HFF-Myc (cell line): Measurements from ENCODE around the gene PARP15.

Experiments used
- DNase-seq: peaks from one replicate; pipeline ENCODE4 v3.0.0-alpha.2; 2011; ENCODE audit warnings: low read depth; ENCODE audit errors: extremely low read depth
- H3K4me3 ChIP-seq: replicated peaks from 2 replicates; pipeline ENCODE4 v1.5.1; 2011; ENCODE audit warnings: low read depth, mild to moderate bottlenecking, control low read depth, low read length
- CTCF ChIP-seq: IDR thresholded peaks from 2 replicates; pipeline ENCODE4 v1.5.1; 2012; ENCODE audit warnings: mild to moderate bottlenecking, low read depth, low read length, control low read depth; ENCODE audit errors: missing control alignments

Gene PARP15

GRCh38 chr3:122612696-122613095 lies 35.2 kb downstream of the PARP15 start:
- H3K4me3 ChIP-seq, result no peak overlapping the region
- no peak for TF ChIP-seq CTCF
- DNase-seq, result no peak

GRCh38 chr3:122615303-122615702 lies 37.9 kb downstream of the PARP15 start:
- no peak overlapping the region for H3K4me3 ChIP-seq
- no peak for TF ChIP-seq CTCF
- DNase-seq, result no peak

- H3K4me3 ChIP-seq, result no peak overlapping the region
- TF ChIP-seq CTCF, result no peak
- no peak for DNase-seq
Observed at GRCh38 chr3:122618614-122619013, 41.2 kb downstream of the PARP15 start.

GRCh38 chr3:122619040-122619439 lies 41.6 kb downstream of the PARP15 start:
- no peak overlapping the region for H3K4me3 ChIP-seq
- DNase-seq, result no peak
- TF ChIP-seq CTCF, result no peak

GRCh38 chr3:122620399-122620798 lies 42.9 kb downstream of the PARP15 start:
- DNase-seq, result no peak
- TF ChIP-seq CTCF, result no peak
- no peak overlapping the region for H3K4me3 ChIP-seq

GRCh38 chr3:122621112-122621511 lies 43.7 kb downstream of the PARP15 start:
- no peak for TF ChIP-seq CTCF
- H3K4me3 ChIP-seq, result no peak overlapping the region
- no peak for DNase-seq
